ENCODE measurements around the gene HOXD8.

The HOXD8 gene

DNA sequence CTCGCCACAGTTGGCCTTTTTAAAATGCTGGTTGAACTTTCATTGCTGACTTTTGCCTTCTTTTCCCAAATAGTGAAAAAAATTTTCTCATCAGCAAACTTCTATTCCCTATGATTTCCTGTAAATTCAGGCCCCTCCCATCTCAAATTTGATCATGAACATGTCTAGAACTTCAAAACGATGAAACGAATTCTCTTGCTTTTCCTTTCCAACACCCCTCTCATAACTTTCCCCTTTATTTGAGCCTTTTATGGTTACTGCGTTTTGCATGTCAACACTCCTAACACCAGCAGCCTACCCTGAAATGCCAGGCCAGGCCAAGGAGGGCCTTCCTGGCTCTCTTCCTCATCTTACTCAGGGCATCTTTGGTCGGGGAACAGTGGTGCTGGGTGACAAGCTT lies 38.6 kb upstream of the HOXD8 start:
- DNase-seq (ENCODE audit: low spot score), result no peak
- in situ Hi-C loops (cut with MboI; ENCODE audit: low sequenced_read_pairs, unreplicated experiment), result loop anchor here (25.0 kb wide), 1 partner anchor 729 kb away; no protein-coding TSS in a partner anchor

DNA sequence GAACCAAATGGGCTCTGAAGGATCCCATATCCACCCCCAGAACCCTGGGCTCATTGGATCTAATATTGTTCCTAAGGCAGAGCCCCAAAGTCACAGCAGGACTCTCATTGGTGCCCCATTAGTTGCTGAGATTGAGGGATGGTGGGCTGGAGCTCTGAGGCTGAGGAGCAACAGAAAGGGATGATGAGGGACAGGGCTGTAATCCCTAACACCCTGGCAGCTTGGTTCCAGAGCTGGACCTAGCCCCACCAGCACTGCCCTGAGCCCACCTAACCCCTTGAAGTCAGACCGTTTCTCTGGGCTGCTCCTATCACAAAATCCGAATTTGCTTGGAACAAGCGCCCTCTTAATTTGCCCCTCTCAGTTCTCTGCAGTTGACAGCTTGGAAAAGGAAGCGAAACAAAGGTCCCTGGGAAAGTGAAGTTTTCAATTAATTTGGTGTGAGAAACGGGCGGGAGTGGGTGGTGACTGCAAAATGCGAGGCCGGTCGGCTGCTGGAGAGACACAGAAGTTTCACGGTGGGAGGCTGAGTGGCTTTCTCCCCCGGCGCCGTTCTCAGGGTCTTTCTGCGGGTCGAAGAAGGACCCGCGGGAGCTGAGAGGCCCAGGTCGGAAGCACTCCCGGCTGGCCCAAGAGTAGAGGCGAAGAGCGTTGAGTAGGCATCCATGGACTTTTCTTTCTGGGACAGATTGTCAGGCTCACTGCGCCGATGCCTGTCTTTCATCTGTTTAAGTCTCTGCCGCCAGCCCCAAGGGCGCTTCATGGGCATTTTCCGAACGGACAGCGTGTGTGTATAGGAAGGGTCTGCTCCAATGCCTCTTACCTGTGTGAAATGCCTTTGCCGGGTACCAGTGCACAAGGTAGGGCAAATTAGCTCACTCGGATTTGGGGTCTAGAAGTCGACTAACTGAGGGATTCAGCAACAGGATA lies 37.9 kb upstream of the HOXD8 start:
- in situ Hi-C loops (cut with MboI; ENCODE audit: low sequenced_read_pairs, unreplicated experiment), result loop anchor here (25.0 kb wide), 1 partner anchor 729 kb away; no protein-coding TSS in a partner anchor

More for the DNA sequence above, 38.6 kb upstream of the HOXD8 start:
- TF ChIP-seq, protein P1, sequence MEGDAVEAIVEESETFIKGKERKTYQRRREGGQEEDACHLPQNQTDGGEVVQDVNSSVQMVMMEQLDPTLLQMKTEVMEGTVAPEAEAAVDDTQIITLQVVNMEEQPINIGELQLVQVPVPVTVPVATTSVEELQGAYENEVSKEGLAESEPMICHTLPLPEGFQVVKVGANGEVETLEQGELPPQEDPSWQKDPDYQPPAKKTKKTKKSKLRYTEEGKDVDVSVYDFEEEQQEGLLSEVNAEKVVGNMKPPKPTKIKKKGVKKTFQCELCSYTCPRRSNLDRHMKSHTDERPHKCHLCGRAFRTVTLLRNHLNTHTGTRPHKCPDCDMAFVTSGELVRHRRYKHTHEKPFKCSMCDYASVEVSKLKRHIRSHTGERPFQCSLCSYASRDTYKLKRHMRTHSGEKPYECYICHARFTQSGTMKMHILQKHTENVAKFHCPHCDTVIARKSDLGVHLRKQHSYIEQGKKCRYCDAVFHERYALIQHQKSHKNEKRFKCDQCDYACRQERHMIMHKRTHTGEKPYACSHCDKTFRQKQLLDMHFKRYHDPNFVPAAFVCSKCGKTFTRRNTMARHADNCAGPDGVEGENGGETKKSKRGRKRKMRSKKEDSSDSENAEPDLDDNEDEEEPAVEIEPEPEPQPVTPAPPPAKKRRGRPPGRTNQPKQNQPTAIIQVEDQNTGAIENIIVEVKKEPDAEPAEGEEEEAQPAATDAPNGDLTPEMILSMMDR (IDR thresholded peaks at IDR 0.05; ENCODE audit: borderline replicate concordance, control extremely low read depth, extremely low read depth, insufficient read depth, missing control alignments), result no peak

DNA sequence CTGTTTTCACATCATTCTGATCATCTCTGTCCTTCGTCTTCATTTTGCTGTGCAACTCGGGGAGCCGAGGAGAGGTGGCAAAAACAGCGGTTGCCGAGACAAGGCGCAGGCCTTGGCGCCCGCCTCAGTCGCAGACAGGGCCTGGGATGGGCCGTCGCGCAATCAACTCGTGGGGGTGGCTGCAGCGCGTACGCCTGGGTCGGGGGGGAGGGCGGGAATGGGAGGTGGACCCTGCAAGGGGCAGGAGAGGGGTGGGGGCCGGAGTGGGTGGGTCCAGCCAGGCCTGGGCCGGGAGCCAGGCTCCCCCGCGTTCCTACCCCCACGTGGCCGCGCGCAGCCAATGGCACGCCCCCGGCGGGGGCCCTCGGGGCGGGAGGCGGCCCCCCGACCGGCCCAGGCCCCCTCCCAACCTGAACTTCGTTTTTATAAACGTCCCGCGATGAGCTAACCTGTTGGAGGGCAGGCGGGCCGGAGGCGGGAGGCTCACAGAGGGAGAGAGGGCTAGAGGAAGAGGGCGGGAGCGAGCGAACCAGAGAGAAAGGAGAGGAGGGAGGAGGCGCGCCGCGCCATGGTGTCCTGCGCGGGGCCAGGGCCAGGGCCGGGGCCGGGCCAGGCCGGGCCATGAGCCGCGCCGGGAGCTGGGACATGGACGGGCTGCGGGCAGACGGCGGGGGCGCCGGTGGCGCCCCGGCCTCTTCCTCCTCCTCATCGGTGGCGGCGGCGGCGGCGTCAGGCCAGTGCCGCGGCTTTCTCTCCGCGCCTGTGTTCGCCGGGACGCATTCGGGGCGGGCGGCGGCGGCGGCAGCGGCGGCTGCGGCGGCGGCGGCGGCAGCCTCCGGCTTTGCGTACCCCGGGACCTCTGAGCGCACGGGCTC lies 37.0 kb upstream of the HOXD8 start, which contains the start of gene HOXD13:
TSS of gene HOXD13 (plus strand) at position 452 of the 875 bp plus-strand sequence. CDS start at position 622, 170 bp downstream.
- DNase-seq (ENCODE audit: low spot score), result no peak
- in situ Hi-C loops (cut with MboI; ENCODE audit: low sequenced_read_pairs, unreplicated experiment), result loop anchor here (25.0 kb wide), 1 partner anchor 730 kb away; no protein-coding TSS in a partner anchor
- TF ChIP-seq, protein P1 (IDR thresholded peaks at IDR 0.05; ENCODE audit: borderline replicate concordance, control extremely low read depth, extremely low read depth, insufficient read depth, missing control alignments), result no peak

More for the DNA sequence above, 37.9 kb upstream of the HOXD8 start:
- DNase-seq (ENCODE audit: low spot score), result no peak
- TF ChIP-seq, protein P1 (IDR thresholded peaks at IDR 0.05; ENCODE audit: borderline replicate concordance, control extremely low read depth, extremely low read depth, insufficient read depth, missing control alignments), result no peak

DNA sequence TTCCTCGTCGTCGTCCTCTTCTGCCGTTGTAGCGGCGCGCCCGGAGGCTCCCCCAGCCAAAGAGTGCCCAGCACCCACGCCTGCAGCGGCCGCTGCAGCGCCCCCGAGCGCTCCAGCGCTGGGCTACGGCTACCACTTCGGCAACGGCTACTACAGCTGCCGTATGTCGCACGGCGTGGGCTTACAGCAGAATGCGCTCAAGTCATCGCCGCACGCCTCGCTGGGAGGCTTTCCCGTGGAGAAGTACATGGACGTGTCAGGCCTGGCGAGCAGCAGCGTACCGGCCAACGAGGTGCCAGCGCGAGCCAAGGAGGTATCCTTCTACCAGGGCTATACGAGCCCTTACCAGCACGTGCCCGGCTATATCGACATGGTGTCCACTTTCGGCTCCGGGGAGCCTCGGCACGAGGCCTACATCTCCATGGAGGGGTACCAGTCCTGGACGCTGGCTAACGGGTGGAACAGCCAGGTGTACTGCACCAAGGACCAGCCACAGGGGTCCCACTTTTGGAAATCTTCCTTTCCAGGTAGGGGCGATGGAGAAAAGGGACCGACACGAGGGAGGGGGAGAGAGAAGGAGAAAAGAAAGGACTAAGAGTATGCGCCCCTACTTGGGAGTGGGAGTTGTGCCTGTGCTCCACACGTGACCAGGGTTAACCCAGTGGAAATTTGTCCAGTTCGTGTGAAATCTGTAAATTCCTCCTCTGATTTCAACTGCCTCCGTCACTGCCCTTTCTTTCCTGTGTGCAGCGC lies 36.2 kb upstream of the HOXD8 start:
- DNase-seq (ENCODE audit: low spot score), result no peak
- TF ChIP-seq, protein P1 (IDR thresholded peaks at IDR 0.05; ENCODE audit: borderline replicate concordance, control extremely low read depth, extremely low read depth, insufficient read depth, missing control alignments), result no peak
- in situ Hi-C loops (cut with MboI; ENCODE audit: low sequenced_read_pairs, unreplicated experiment), result loop anchor here (25.0 kb wide), 1 partner anchor 731 kb away; no protein-coding TSS in a partner anchor

DNA sequence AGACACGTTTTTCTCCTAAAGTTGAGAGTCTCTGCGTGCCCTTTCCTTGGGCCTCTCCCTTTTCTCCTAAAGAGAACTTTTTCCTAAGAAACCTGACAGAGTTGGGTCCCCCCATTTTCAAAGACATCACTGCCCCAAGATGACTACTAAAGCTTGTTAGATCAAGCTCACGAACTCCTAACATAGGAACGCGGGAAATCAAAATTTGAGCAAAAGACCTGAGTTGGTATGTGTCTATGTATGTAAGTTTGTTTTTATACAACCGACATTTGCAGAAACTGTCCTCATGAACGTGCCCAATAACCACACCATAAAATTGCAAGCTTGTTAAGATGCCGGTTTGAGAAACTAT lies 35.6 kb upstream of the HOXD8 start:
- in situ Hi-C loops (cut with MboI; ENCODE audit: low sequenced_read_pairs, unreplicated experiment), result loop anchor here (25.0 kb wide), 1 partner anchor 732 kb away; no protein-coding TSS in a partner anchor
- TF ChIP-seq, protein P1 (IDR thresholded peaks at IDR 0.05; ENCODE audit: borderline replicate concordance, control extremely low read depth, extremely low read depth, insufficient read depth, missing control alignments), result no peak
- DNase-seq (ENCODE audit: low spot score), result no peak
